RWPE1 (cell line): ENCODE measurements around the gene IRS2.
"Not testable (repeated sequence)": the region's sequence is repeated elsewhere in the genome, so short reads cannot be mapped to it uniquely, and the experiment has no call there.

Source experiments
- CTCF ChIA-PET: fragments of 350-600 bp; sonication (Branson Sonifier 250); formaldehyde crosslinking; extraction: SDS; loops from one replicate; lab custom pipeline; 2021; lab: Yijun Ruan, JAX
- POLR2A ChIA-PET: fragments of 400-600 bp; formaldehyde crosslinking; extraction: SDS; loops from one replicate; lab custom pipeline; 2020; ENCODE audit warnings: antibody characterized with exemption; ENCODE audit not compliant: low non-redundant PET; lab: Yijun Ruan, JAX
- DNase-seq: peaks from one replicate; pipeline ENCODE4 v3.0.0; 2012; ENCODE audit warnings: low spot score
- H3K27ac ChIP-seq: fragments of 450-650 bp; 2 replicates; pipeline ENCODE4 v1.5.1; 2017
- TF ChIP-seq, protein P1 (sequence below): fragments of 450-650 bp; conservative IDR thresholded peaks from 2 replicates; pipeline ENCODE4 v1.5.1; 2017; ENCODE audit warnings: low read depth, mild to moderate bottlenecking

Gene IRS2

DNA sequence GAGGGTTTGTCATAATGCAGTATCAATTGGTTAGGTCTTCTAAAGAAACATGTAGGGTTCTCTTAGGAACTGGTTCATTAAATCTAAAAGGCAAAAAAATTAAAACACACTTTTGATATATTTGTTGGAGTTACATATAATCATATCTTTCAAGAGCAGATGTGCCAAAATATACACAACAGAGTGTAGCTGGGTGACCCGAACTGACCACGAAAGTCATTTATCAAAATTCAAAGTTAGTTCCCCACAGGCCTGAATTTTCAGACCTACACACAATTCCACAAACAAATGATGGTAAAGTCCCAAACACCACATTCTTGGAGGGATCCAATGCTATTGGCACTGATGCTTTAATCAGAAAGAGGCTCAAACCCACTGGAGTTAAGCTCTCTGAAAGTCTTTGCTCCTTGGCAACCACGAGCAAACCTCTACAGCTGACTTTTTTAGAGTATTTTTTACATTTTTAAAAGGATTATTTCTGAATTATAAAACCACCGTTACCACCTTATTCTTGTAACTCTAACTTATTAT lies 50.9 kb downstream of the IRS2 start:
- ChIA-PET POLR2A (no interaction called here), CTCF (no interaction called here)
- H3K27ac ChIP-seq = no peak overlapping the region
- TF ChIP-seq, protein P1, sequence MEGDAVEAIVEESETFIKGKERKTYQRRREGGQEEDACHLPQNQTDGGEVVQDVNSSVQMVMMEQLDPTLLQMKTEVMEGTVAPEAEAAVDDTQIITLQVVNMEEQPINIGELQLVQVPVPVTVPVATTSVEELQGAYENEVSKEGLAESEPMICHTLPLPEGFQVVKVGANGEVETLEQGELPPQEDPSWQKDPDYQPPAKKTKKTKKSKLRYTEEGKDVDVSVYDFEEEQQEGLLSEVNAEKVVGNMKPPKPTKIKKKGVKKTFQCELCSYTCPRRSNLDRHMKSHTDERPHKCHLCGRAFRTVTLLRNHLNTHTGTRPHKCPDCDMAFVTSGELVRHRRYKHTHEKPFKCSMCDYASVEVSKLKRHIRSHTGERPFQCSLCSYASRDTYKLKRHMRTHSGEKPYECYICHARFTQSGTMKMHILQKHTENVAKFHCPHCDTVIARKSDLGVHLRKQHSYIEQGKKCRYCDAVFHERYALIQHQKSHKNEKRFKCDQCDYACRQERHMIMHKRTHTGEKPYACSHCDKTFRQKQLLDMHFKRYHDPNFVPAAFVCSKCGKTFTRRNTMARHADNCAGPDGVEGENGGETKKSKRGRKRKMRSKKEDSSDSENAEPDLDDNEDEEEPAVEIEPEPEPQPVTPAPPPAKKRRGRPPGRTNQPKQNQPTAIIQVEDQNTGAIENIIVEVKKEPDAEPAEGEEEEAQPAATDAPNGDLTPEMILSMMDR = no peak
- DNase-seq = no peak

DNA sequence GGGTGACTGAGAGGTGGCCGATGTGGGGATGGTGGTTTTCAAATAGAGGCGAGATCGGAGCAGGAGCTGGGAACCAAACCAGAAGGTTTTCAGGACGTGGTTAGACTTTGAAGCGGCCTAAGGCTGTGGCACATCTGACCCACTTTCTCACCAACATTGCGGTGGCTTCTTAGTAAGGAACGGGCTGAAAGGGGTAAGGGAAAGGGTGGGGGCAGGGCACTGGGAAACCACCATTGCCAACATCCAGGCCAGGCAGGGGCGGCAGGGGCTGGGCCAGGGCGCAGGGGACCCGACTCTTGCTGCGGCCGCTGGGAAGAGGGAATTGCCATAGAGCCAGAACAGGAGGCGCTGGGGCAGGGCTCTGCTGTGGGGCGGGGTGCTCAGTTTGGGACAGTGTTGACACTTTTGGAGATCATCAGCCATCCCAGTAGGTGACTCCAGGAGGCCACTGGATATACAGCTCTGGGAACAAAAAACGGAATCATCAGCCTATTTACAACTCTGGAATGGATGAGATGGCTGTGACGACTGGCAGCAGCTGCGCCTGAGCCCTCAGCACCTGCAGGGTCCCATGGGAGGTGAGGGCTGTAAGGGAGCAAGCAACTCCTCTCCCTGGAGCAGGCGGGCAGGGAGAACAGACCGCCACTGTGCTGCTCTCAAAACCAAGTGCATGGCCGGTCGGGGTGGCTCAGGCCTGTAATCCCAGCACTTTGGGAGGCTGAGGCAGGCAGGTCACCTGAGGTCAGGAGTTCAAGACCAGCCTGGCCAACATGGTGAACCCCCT lies 52.2 kb downstream of the IRS2 start:
- POLR2A ChIA-PET = no interaction called here

GRCh38 chr13:109733550-109733949 lies 52.8 kb downstream of the IRS2 start:
- CTCF ChIA-PET = no interaction called here
- no peak overlapping the region for H3K27ac ChIP-seq
- POLR2A ChIA-PET = no interaction called here
- DNase-seq = no peak
- TF ChIP-seq, protein P1 = no peak

More for the DNA sequence above, 52.2 kb downstream of the IRS2 start:
- DNase-seq = no peak
- CTCF ChIA-PET = interaction anchor here (0.5 kb wide), 1 partner anchor 951 kb away, joined by 3 read pairs; no protein-coding TSS in a partner anchor
- TF ChIP-seq, protein P1 = no peak
- no peak overlapping the region for H3K27ac ChIP-seq

GRCh38 chr13:109732470-109733170 lies 53.8 kb downstream of the IRS2 start:
- CTCF ChIA-PET = interaction anchor here (0.5 kb wide), 1 partner anchor 770 kb away, joined by 3 read pairs; no protein-coding TSS in a partner anchor
- POLR2A ChIA-PET, DNase-seq, H3K27ac ChIP-seq: not testable (repeated sequence)

GRCh38 chr13:109730812-109731335 lies 55.5 kb downstream of the IRS2 start:
- H3K27ac ChIP-seq = no peak overlapping the region
- ChIA-PET CTCF (interaction anchor here (0.6 kb wide), 1 partner anchor 770 kb away, joined by 4 read pairs; no protein-coding TSS in a partner anchor), POLR2A (no interaction called here)
- DNase-seq = no peak
- TF ChIP-seq, protein P1 = no peak

DNA sequence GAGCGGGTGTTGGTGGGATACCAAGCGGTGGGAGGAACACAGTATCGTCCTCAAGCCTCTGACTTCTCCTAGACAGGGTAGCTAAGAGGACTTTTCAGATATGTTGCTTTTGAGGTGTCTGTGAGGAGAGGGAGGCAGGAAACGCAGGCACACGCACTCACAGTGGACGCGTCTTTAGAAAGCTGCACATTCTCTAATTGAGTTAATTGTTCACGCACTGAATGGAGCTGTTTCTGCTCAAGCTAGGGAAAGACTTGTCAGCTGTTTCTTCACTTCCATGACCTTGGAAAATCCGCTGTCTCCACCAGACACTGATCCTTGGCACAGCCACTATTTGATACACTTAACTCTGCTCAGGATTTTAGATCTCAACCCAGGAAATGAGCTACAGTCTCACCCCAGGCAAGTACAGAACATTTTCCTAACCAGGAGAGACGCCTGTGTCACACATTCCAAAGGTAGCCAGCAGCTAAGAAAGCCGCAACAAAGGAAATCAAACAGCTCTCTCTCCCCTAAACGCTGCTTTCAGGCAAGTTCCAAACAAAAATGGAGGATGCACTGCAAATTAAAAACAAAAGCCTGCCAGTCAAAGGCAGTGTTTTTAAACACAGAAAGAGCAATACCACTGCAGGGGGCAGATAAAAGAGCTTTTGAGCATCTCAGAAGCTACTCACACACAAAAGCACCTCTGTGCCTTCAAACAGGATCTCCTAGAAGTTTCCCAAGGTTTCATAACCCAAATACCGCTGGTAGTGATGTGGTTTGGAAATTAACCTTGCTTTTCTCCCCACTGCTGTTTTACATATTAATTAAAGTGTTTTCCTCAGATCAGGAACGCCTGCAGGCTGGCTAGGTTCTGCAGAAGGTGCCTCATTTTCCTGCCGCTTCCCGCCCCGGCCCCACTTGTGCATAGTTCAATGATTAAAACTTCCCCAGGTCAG lies 57.3 kb downstream of the IRS2 start:
- ChIA-PET POLR2A (no interaction called here), CTCF (interaction anchor here (1.1 kb wide), 1 partner anchor 11 kb away, joined by 3 read pairs; no protein-coding TSS in a partner anchor)
- TF ChIP-seq, protein P1 = no peak
- no peak for DNase-seq
- no peak overlapping the region for H3K27ac ChIP-seq
